H7 (cell line): ENCODE data around the gene CCDC102B. TPM values are rescaled to one million over a fixed set of nuclear protein-coding genes. Genes with fewer than 3 reads are reported as not detected.
"Not testable (repeated sequence)": the region's sequence is repeated elsewhere in the genome, so short reads cannot be mapped to it uniquely, and the experiment has no call there.

Source experiments
- DNase-seq: peaks from one replicate; pipeline ENCODE4 v3.0.0; 2012
- H3K27me3 ChIP-seq: 2 replicates; pipeline ENCODE4 v1.6.0; 2011; ENCODE audit warnings: mild to moderate bottlenecking, low read length; ENCODE audit not compliant: control insufficient read depth, insufficient read depth
- H3K36me3 ChIP-seq: replicated peaks from 2 replicates; pipeline ENCODE4 v1.5.1; 2011; ENCODE audit warnings: low read length; ENCODE audit not compliant: control insufficient read depth, insufficient read depth
- H3K4me3 ChIP-seq: 2 replicates; pipeline ENCODE4 v1.5.1; 2011; ENCODE audit warnings: low read depth, mild to moderate bottlenecking, control low read depth, low read length, moderate library complexity; ENCODE audit not compliant: insufficient read depth
- total RNA-seq: library from RNA; depleted of rRNA; stranded (reverse); fragments of >200 nt; shearing (Covaris generic); gene quantifications from 2 replicates; pipeline ENCODE4 v1.2.3, GENCODE V29; 2014

Gene CCDC102B
- total RNA-seq, 1 experiment from 2014 or later = 5.3 TPM

GRCh38 chr18:68842951-68843350 is 45.1 kb downstream of the CCDC102B start:
- Histone ChIP-seq H3K4me3 (no peak overlapping the region), H3K27me3 (no peaks in the 10 kb centered on the region), H3K36me3 (no peaks in the 10 kb centered on the region)
- DNase-seq = no peak

DNA sequence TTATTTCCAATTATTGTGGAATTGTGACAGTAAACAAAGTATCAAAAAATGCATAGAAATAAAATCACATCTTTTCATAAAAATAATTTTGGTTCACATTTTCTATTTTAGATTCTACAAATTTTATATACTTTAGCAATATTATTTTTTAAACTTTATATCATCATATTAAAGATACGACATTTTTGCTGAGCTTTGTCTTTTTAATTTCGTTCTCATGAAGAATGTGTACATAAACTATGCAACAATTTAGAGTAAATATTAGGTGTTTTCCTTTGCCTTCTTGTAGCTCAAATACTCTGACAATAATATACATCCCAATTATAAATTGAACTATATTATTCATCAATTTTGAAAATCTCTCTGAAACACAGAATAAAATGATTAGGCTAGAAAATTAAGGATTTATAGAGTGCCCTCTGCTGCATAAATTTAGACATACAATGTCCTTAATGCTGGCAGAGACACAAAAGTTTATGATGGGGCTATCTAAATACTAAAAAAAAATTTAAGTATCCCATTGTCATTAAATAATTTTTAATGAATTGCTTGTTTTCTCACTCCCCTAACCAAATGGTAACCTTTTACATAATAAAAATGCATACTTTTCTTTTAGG is 45.7 kb downstream of the CCDC102B start:
- no peak overlapping the region for H3K4me3 ChIP-seq
- DNase-seq = no peak
- H3K36me3 ChIP-seq = no peaks in the 10 kb centered on the region
- H3K27me3 ChIP-seq = no peaks in the 10 kb centered on the region

DNA sequence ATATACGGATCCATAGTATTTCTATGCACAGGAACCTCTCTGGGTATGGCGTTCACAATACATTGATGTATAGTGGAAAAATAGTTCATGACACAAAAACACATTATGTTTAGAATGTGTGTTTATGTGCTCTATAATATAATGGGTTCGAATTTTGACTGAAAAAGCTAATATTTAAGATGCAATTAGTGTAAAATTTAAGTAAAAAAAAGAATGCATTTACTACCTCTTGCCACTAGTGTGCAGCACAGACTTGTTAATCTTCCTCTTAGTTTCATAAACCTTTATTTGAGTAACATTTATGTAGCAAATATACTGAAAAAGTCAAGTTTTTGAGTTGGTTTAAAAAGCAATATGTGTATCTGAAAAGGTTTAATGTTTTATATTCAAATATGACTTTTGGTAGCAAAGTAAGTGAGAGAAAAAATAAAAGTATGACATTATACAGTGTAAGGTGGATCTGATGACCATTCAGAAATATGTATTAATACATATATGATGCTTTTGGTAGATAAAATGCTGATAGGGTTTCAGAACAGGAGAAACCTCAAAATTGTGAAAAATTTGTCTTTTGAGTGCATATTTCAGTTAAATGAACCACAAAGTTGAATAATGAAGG is 49.4 kb downstream of the CCDC102B start:
- no peak overlapping the region for H3K4me3 ChIP-seq
- H3K27me3 ChIP-seq = no peaks in the 10 kb centered on the region
- no peaks in the 10 kb centered on the region for H3K36me3 ChIP-seq
- no peak for DNase-seq

- no peak for DNase-seq
- Histone ChIP-seq H3K27me3 (no peaks in the 10 kb centered on the region), H3K36me3 (no peaks in the 10 kb centered on the region)
Measured at GRCh38 chr18:68848242-68848641, 50.4 kb downstream of the CCDC102B start.

GRCh38 chr18:68854786-68855391 is 57.0 kb downstream of the CCDC102B start:
- DNase-seq = no peak
- Histone ChIP-seq H3K27me3 (no peaks in the 10 kb centered on the region), H3K4me3 (no peak overlapping the region)

More at GRCh38 chr18:68848242-68848641, 50.4 kb downstream of the CCDC102B start:
- no peak overlapping the region for H3K4me3 ChIP-seq

GRCh38 chr18:68855491-68855890 is 57.6 kb downstream of the CCDC102B start:
- H3K27me3 ChIP-seq = no peaks in the 10 kb centered on the region
- DNase-seq = no peak
- H3K36me3 ChIP-seq = no peaks in the 10 kb centered on the region
- no peak overlapping the region for H3K4me3 ChIP-seq

More at GRCh38 chr18:68854786-68855391, 57.0 kb downstream of the CCDC102B start:
- H3K36me3 ChIP-seq = no peaks in the 10 kb centered on the region

GRCh38 chr18:68861365-68861764 is 63.5 kb downstream of the CCDC102B start:
- no peaks in the 10 kb centered on the region for H3K27me3 ChIP-seq
- DNase-seq = no peak
- no peaks in the 10 kb centered on the region for H3K36me3 ChIP-seq
- no peak overlapping the region for H3K4me3 ChIP-seq

- H3K4me3 ChIP-seq = no peak overlapping the region
- DNase-seq = no peak
- no peaks in the 10 kb centered on the region for H3K27me3 ChIP-seq
- no peaks in the 10 kb centered on the region for H3K36me3 ChIP-seq
Measured at GRCh38 chr18:68865021-68865420, 67.1 kb downstream of the CCDC102B start.

- Histone ChIP-seq H3K27me3 (no peaks in the 10 kb centered on the region), H3K4me3 (no peak overlapping the region), H3K36me3 (no peaks in the 10 kb centered on the region)
- DNase-seq = no peak
Measured at GRCh38 chr18:68865503-68865902, 67.6 kb downstream of the CCDC102B start.

GRCh38 chr18:68873003-68873402 is 75.1 kb downstream of the CCDC102B start:
- no peak for DNase-seq
- Histone ChIP-seq H3K4me3 (no peak overlapping the region), H3K36me3 (no peaks in the 10 kb centered on the region), H3K27me3 (no peaks in the 10 kb centered on the region)

GRCh38 chr18:68874361-68874760 is 76.5 kb downstream of the CCDC102B start:
- no peaks in the 10 kb centered on the region for H3K36me3 ChIP-seq
- H3K27me3 ChIP-seq = no peaks in the 10 kb centered on the region
- no peak for DNase-seq
- H3K4me3 ChIP-seq = no peak overlapping the region

- H3K27me3 ChIP-seq, H3K36me3 ChIP-seq, H3K4me3 ChIP-seq, DNase-seq: not testable (repeated sequence)
Measured at GRCh38 chr18:68879947-68880346, 82.1 kb downstream of the CCDC102B start.

DNA sequence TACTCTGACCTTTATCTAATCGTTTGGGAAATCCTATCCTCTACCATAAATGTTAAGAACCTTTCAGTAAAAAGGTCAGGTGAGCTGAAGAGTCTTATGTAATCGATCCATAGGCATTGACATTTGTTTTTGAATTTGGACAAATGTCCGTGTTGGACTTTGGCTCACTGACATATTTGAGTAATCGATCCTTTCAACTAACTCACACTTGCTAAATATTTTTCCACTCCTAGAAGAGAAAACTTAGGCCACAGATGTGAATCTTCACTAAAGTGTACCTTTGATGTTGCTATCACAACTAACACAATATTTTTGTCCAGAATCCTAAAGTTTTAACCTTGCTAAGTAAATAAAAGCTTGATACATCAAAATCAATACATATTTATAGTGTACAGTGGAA is 89.5 kb downstream of the CCDC102B start:
- no peaks in the 10 kb centered on the region for H3K36me3 ChIP-seq
- no peak overlapping the region for H3K4me3 ChIP-seq
- H3K27me3 ChIP-seq = no peaks in the 10 kb centered on the region
- no peak for DNase-seq

- Histone ChIP-seq H3K4me3 (no peak overlapping the region), H3K36me3 (no peaks in the 10 kb centered on the region), H3K27me3 (no peaks in the 10 kb centered on the region)
- DNase-seq = no peak
Measured at GRCh38 chr18:68893354-68893753, 95.5 kb downstream of the CCDC102B start.

DNA sequence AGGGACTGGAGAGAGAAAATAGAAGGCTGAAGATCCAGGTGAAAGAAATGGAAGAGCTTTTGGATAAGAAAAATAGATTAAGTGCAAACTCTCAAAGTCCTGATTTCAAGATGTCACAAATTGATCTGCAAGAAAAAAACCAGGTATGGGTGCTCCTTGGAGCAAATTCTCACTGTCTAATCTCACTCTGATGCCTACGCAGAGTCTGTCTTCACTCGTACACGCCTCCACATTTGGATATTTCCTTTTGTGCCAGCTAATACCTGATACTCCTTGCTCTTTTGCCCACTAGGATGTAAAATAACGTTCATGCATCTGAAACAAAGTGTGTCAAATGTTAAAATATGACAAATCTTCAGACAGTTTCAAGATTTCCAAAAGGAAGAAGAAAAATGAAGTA is 99.4 kb downstream of the CCDC102B start:
- Histone ChIP-seq H3K36me3 (no peaks in the 10 kb centered on the region), H3K27me3 (no peaks in the 10 kb centered on the region), H3K4me3 (no peak overlapping the region)
- DNase-seq = no peak
